Fibroblast of lung (primary cell): ENCODE results near the gene PRDX3.

Source experiments
- EZH2 ChIP-seq: IDR thresholded peaks from 2 replicates; pipeline ENCODE4 v1.5.1; 2012; ENCODE audit warnings: low read length, control low read depth, mild to moderate bottlenecking; ENCODE audit errors: missing control alignments
- TF ChIP-seq, protein P1 (sequence below), 2 donors: IDR thresholded peaks in 1 of 2; conservative IDR thresholded peaks in 1 of 2; 1 replicate in 1 of 2; 2 replicates in 1 of 2; pipeline ENCODE4 v1.5.1; 2011 to 2012; ENCODE audit warnings: low read length in 2 of 2, control low read depth in 1 of 2, inconsistent platforms in 1 of 2, low read depth in 1 of 2, mild to moderate bottlenecking in 1 of 2

DNA sequence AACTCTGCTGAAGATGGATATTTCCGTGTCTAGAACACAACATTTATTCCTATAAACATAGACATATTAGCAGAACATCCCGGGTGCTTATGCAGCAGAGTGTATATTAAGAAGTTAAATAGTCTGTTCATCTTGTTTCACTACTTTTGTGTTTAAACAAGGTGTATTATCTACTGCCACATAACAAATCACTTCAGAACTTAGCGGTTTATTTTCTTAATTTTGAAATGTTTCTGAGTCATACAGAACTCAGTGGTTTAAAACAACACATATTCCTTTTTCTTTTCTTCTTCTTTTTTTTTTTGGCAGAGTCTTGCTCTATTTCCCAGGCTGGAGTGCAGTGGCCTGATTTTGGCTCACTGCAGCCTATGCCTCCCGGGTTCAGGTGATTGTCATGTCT is 48.9 kb downstream of the PRDX3 start:
- TF ChIP-seq, protein P1, sequence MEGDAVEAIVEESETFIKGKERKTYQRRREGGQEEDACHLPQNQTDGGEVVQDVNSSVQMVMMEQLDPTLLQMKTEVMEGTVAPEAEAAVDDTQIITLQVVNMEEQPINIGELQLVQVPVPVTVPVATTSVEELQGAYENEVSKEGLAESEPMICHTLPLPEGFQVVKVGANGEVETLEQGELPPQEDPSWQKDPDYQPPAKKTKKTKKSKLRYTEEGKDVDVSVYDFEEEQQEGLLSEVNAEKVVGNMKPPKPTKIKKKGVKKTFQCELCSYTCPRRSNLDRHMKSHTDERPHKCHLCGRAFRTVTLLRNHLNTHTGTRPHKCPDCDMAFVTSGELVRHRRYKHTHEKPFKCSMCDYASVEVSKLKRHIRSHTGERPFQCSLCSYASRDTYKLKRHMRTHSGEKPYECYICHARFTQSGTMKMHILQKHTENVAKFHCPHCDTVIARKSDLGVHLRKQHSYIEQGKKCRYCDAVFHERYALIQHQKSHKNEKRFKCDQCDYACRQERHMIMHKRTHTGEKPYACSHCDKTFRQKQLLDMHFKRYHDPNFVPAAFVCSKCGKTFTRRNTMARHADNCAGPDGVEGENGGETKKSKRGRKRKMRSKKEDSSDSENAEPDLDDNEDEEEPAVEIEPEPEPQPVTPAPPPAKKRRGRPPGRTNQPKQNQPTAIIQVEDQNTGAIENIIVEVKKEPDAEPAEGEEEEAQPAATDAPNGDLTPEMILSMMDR (conservative IDR thresholded peaks at IDR 0.05 in 1 of 2, IDR thresholded peaks at IDR 0.05 in 1 of 2; ENCODE audit: low read depth in 1 of 2, low read length in 2 of 2), result no peak
- TF ChIP-seq EZH2, result no peak
